Measurements from ENCODE around the gene TMX3.
A peak's percentile ranks its signal among the peaks of the same experiment; 100 is the strongest.

Gene TMX3

GRCh38 chr18:68701353-68701752 is 13.6 kb downstream of the TMX3 start:
- no peak for DNase-seq (ENCODE audit: low read depth)
- no peak for TF ChIP-seq CTCF (IDR thresholded peaks at IDR 0.05; ENCODE audit: insufficient read depth, low read depth, low read length, missing control alignments)
- H3K4me3 ChIP-seq (ENCODE audit: low read length): no peak overlapping the region

GRCh38 chr18:68699043-68699442 is 15.9 kb downstream of the TMX3 start:
- no peak for TF ChIP-seq CTCF (IDR thresholded peaks at IDR 0.05; ENCODE audit: insufficient read depth, low read depth, low read length, missing control alignments)
- DNase-seq (ENCODE audit: low read depth): peak; percentile 39
- H3K4me3 ChIP-seq (ENCODE audit: low read length): no peak overlapping the region

GRCh38 chr18:68696937-68697336 is 18.0 kb downstream of the TMX3 start:
- no peak for TF ChIP-seq CTCF (IDR thresholded peaks at IDR 0.05; ENCODE audit: insufficient read depth, low read depth, low read length, missing control alignments)
- no peak overlapping the region for H3K4me3 ChIP-seq (ENCODE audit: low read length)
- DNase-seq (ENCODE audit: low read depth): no peak

GRCh38 chr18:68694316-68694715 is 20.6 kb downstream of the TMX3 start:
- TF ChIP-seq CTCF (IDR thresholded peaks at IDR 0.05; ENCODE audit: insufficient read depth, low read depth, low read length, missing control alignments): no peak
- H3K4me3 ChIP-seq (ENCODE audit: low read length): no peak overlapping the region
- no peak for DNase-seq (ENCODE audit: low read depth)

GRCh38 chr18:68693091-68693815 is 21.7 kb downstream of the TMX3 start:
- no peak overlapping the region for H3K4me3 ChIP-seq (ENCODE audit: low read length)
- no peak for TF ChIP-seq CTCF (IDR thresholded peaks at IDR 0.05; ENCODE audit: insufficient read depth, low read depth, low read length, missing control alignments)
- DNase-seq (ENCODE audit: low read depth): no peak

- TF ChIP-seq CTCF (IDR thresholded peaks at IDR 0.05; ENCODE audit: insufficient read depth, low read depth, low read length, missing control alignments): no peak
- DNase-seq (ENCODE audit: low read depth): peak; percentile 14
- H3K4me3 ChIP-seq (ENCODE audit: low read length): no peak overlapping the region
These were observed 35.4 kb downstream of the TMX3 start for GRCh38 chr18:68679528-68679927.

GRCh38 chr18:68676913-68677312 is 38.0 kb downstream of the TMX3 start:
- DNase-seq (ENCODE audit: low read depth): no peak
- no peak overlapping the region for H3K4me3 ChIP-seq (ENCODE audit: low read length)
- peak; percentile 9 for TF ChIP-seq CTCF (IDR thresholded peaks at IDR 0.05; ENCODE audit: insufficient read depth, low read depth, low read length, missing control alignments)

Data from epithelial cell of esophagus (primary cell).